Measurements from ENCODE around the gene SET.

- TF ChIP-seq CTCF (IDR thresholded peaks at IDR 0.05; ENCODE audit: control extremely low read depth in 1 of 3, insufficient read depth in 1 of 3, low read depth in 1 of 3, low read length in 3 of 3): no peak
- no peak for TF ChIP-seq HDAC2 (IDR thresholded peaks at IDR 0.05; ENCODE audit: borderline replicate concordance in 1 of 2, low read depth in 2 of 2, low read length in 2 of 2)
- TF ChIP-seq GABPA (IDR thresholded peaks at IDR 0.05; ENCODE audit: borderline replicate concordance, insufficient read depth, low read length): no peak
- TF ChIP-seq, protein P1, sequence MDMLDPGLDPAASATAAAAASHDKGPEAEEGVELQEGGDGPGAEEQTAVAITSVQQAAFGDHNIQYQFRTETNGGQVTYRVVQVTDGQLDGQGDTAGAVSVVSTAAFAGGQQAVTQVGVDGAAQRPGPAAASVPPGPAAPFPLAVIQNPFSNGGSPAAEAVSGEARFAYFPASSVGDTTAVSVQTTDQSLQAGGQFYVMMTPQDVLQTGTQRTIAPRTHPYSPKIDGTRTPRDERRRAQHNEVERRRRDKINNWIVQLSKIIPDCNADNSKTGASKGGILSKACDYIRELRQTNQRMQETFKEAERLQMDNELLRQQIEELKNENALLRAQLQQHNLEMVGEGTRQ (IDR thresholded peaks at IDR 0.05; ENCODE audit: low read length): no peak
- TF ChIP-seq POLR2A (IDR thresholded peaks at IDR 0.05; ENCODE audit: control extremely low read depth in 1 of 2, low read depth in 2 of 2, low read length in 2 of 2): no peak
- no peak for TF ChIP-seq POLR2AphosphoS5 (IDR thresholded peaks at IDR 0.05; ENCODE audit: low read depth, low read length)
- no peak for TF ChIP-seq EZH2 (IDR thresholded peaks at IDR 0.05; ENCODE audit: low read depth, low read length, severe bottlenecking)
- no peak for TF ChIP-seq RFX5 (IDR thresholded peaks at IDR 0.05; ENCODE audit: borderline replicate concordance, low read depth, low read length)
Observed at GRCh38 chr9:128729766-128730517, 40.9 kb downstream of the SET start.

All from H1 (cell line).